Measurements from ENCODE around the gene GPC6.

GPC6 gene

DNA sequence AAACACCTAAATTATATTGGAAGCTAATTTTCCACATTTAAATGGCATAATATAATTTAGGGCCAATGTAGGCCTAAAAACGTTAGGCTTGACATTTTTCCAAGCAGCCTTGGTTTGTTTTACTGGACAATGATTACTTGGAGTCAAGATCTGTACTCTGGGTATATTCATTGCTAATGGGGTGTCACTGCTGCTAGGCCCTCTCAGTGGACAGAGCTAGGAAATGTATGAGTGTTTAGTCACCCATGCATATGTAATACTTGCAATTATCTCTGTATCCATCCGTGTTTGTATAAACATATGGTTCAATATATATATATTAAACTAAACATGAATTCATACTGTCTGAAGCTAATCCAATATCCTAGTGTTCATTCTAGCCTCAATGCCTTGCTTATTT lies 654.8 kb downstream of the GPC6 start:
- DNase-seq (ENCODE audit: low read depth): no peak
- H3K4me3 ChIP-seq (ENCODE audit: low read depth, low read length): no peak overlapping the region
- no peak for TF ChIP-seq CTCF (IDR thresholded peaks at IDR 0.05; ENCODE audit: low read depth, low read length, missing control alignments)

- no peak for DNase-seq (ENCODE audit: low read depth)
- no peak for TF ChIP-seq CTCF (IDR thresholded peaks at IDR 0.05; ENCODE audit: low read depth, low read length, missing control alignments)
- no peak overlapping the region for H3K4me3 ChIP-seq (ENCODE audit: low read depth, low read length)
Observed at GRCh38 chr13:93882086-93882651, 655.6 kb downstream of the GPC6 start.

GRCh38 chr13:93889430-93889951 lies 662.9 kb downstream of the GPC6 start:
- no peak for TF ChIP-seq CTCF (IDR thresholded peaks at IDR 0.05; ENCODE audit: low read depth, low read length, missing control alignments)
- DNase-seq (ENCODE audit: low read depth): no peak
- H3K4me3 ChIP-seq (ENCODE audit: low read depth, low read length): no peak overlapping the region

- no peak for DNase-seq (ENCODE audit: low read depth)
- TF ChIP-seq CTCF (IDR thresholded peaks at IDR 0.05; ENCODE audit: low read depth, low read length, missing control alignments): no peak
- H3K4me3 ChIP-seq (ENCODE audit: low read depth, low read length): no peak overlapping the region
Observed at GRCh38 chr13:93899981-93900380, 673.4 kb downstream of the GPC6 start.

DNA sequence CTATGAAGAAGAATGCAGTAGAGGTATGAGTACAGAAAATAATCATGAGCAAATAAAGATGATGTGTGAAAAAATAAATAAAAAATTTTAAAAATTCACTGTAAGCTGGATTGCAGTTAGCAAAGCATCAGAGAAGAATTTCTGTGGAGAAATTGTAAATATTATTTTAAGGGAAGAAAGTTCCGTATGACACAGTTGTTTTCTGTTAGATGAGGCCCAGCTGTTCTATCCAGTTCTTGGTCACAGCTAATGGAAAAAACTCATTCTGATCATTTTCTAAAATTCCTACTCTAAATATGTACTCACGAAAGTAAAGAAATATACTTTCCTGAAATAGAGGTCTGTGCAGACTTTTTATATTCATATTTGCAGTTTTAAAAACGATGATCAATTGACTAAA lies 674.1 kb downstream of the GPC6 start:
- no peak overlapping the region for H3K4me3 ChIP-seq (ENCODE audit: low read depth, low read length)
- no peak for TF ChIP-seq CTCF (IDR thresholded peaks at IDR 0.05; ENCODE audit: low read depth, low read length, missing control alignments)
- no peak for DNase-seq (ENCODE audit: low read depth)

DNA sequence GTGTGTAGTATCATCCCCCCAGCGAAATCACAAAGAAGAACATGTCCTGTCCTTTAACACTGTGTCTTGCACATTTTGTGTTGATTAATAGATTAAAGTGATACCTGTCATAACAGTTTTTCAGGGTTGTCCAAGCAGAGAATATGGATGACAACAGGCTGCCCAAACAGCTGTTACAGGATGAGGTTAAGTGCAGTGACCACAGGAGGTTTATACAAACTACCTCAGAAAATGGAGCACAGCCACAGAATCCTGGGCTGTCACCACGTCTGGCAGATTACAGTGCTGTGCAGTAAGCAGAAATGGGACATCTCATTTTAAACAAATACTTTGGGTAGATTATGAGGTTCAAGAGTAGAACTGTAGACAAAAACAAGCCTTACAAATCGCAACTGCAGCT lies 677.3 kb downstream of the GPC6 start:
- no peak for DNase-seq (ENCODE audit: low read depth)
- H3K4me3 ChIP-seq (ENCODE audit: low read depth, low read length): no peak overlapping the region
- no peak for TF ChIP-seq CTCF (IDR thresholded peaks at IDR 0.05; ENCODE audit: low read depth, low read length, missing control alignments)

- no peak overlapping the region for H3K4me3 ChIP-seq (ENCODE audit: low read depth, low read length)
- DNase-seq (ENCODE audit: low read depth): no peak
- no peak for TF ChIP-seq CTCF (IDR thresholded peaks at IDR 0.05; ENCODE audit: low read depth, low read length, missing control alignments)
Observed at GRCh38 chr13:93915269-93915809, 688.7 kb downstream of the GPC6 start.

Measured in GM12864 (cell line).